Measurements from ENCODE around the gene MED23.

The MED23 gene, protein sequence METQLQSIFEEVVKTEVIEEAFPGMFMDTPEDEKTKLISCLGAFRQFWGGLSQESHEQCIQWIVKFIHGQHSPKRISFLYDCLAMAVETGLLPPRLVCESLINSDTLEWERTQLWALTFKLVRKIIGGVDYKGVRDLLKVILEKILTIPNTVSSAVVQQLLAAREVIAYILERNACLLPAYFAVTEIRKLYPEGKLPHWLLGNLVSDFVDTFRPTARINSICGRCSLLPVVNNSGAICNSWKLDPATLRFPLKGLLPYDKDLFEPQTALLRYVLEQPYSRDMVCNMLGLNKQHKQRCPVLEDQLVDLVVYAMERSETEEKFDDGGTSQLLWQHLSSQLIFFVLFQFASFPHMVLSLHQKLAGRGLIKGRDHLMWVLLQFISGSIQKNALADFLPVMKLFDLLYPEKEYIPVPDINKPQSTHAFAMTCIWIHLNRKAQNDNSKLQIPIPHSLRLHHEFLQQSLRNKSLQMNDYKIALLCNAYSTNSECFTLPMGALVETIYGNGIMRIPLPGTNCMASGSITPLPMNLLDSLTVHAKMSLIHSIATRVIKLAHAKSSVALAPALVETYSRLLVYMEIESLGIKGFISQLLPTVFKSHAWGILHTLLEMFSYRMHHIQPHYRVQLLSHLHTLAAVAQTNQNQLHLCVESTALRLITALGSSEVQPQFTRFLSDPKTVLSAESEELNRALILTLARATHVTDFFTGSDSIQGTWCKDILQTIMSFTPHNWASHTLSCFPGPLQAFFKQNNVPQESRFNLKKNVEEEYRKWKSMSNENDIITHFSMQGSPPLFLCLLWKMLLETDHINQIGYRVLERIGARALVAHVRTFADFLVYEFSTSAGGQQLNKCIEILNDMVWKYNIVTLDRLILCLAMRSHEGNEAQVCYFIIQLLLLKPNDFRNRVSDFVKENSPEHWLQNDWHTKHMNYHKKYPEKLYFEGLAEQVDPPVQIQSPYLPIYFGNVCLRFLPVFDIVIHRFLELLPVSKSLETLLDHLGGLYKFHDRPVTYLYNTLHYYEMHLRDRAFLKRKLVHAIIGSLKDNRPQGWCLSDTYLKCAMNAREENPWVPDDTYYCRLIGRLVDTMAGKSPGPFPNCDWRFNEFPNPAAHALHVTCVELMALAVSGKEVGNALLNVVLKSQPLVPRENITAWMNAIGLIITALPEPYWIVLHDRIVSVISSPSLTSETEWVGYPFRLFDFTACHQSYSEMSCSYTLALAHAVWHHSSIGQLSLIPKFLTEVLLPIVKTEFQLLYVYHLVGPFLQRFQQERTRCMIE (N-terminal part only)

DNA sequence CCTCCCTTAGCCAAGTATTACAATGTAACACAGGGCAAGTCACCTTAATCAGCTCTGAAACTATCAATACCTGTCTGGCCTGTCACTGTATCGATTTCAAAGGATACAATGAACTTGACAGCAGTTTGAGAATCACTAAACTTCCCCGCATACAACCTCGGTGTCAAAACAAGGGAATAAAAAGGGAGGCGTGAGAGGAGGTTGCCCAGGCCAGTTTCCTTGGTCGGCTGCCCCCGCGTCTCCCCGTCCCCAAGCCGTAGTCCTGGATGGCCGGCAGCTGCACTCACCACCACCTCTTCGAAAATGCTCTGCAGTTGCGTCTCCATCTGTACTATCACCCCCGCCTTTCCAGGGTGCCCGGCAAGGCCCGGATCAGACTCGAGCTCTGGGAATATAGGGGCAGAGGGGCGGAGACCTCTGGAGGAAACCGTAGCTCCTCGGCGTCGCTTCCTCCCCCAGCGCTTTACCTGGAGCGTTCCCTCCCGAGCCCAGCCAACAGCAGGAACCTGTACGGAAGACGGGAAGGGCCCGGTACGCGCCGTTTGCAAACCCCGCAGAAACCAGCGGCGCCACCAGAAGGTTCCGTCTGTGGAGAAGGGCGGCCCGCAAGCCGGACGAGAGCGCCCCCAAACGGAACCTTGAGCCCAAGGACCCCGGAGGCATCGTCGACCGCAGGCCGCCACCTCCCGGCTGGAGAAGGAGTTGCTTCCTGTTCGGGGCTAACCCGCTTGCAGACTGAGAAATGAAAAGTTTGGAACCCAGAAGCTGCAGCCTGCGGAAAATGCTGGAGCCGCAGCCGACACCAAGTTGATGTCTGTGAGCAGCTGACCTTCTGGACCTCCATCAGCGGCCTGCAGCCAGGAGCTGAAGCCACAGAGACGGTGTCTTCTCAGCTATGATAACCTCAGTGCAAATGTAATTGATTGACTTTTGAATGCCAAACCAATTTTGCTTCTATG, at the start of gene MED23:
TSS of gene MED23 (minus strand) at position 519 of the 959 bp plus-strand sequence. CDS start at position 326, 193 bp downstream.
- DNase-seq: peak; percentile 77

DNA sequence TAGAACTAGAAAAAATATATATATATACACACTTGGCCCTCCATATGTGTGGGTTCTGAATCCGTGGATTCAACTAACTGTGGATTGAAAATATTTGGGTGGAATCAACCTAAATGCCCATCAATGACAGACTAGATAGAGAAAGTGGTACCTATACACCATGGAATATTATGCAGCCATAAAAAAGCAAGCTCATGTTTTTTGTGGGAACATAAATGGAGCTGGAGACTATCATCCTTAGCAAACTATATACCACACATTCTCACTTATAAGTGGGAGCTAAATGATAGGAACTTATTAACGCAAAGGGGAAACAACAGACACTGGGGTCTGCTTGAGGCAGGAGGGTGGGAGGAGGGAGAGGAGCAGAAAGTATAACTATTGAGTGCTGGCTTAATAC, 45.1 kb upstream of the MED23 start:
- DNase-seq: no peak

GRCh38 chr6:131669891-131670290, 41.8 kb upstream of the MED23 start:
- DNase-seq: no peak

DNA sequence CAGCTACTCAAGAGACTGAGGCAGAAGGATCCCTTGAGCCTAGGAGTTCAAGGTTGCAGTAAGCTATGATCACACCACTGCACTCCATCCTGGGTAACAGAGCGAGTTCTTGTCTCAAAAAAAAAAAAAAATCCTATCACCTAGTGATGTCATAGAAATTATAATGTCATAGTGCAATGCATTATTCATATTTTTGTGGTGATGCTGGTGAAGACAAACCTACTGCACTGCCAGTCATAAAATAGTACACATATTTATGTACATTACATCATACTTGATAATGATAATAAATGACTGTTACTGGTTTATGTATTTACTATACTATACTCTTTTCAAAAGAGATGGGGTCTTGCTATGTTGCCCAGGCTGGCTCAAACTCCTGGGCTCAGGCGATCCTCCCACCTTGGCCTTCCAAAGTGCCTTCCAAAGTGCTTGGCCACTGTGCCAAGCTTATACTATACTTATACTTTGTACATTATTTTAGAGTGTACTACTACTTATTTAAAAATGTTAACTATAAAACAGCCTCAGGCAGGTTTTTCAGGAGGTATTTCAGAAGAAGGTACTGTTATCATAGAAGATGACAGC, 35.6 kb upstream of the MED23 start:
- no peak for DNase-seq

GRCh38 chr6:131660195-131660594, 32.2 kb upstream of the MED23 start:
- no peak for DNase-seq

DNA sequence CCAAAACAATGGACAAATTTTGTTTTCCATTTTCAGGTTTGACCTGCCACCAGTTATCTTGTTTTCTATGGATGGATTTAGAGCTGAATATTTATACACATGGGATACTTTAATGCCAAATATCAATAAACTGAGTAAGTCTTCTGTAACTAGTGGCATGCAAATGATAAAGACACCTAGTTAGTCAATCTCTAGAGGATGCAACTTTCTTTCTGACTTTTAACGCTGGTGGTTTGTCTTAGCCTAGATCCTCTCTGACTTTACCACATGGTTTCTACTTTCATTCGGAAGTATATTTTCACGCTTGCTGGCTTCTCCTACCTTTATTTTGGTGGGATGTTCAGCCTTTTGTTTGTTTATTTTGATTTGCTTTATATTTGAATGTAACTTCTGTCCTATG, 30.2 kb upstream of the MED23 start:
- DNase-seq: no peak

DNA sequence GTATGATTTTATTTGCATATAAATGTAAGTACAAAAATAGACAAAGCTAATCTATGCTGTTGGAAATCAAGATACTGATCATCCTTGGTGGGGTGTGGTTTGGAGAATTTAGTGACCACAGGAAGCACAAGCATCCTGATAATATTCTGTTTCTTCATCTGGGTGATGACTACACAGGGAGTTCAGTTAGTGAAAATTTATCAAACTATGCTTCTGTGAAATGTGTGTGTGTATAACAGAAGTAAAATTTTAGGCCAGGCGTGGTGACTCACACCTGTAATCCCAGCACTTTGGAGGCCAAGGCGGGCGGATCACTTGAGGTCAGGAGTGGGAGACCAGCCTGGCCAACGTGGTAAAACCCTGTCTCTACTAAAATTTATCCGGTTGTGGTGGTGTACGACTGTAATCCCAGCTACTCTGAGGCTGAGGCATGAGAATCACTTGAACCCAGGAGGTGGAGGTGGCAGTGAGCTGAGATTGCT, 29.6 kb upstream of the MED23 start:
- no peak for DNase-seq

GRCh38 chr6:131657222-131657621, 29.2 kb upstream of the MED23 start:
- DNase-seq: no peak

DNA sequence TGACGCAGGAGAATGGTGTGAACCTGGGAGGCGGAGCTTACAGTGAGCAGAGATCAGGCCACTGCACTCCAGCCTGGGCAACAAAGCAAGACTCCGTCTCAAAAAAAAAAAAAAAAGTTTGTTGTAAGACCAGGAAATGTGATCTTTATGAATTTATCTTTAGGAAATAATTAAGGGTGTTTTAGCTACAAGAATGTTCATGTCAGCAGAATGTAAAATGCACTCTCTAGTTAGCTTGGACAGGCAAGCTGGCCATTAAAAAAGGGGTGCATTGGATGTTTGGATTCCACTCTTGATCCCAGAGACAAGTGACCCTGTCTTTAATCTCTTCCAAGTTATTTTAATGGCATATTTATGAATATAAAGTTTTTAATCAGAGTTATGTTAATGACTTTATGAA, 28.6 kb upstream of the MED23 start:
- DNase-seq: no peak

DNA sequence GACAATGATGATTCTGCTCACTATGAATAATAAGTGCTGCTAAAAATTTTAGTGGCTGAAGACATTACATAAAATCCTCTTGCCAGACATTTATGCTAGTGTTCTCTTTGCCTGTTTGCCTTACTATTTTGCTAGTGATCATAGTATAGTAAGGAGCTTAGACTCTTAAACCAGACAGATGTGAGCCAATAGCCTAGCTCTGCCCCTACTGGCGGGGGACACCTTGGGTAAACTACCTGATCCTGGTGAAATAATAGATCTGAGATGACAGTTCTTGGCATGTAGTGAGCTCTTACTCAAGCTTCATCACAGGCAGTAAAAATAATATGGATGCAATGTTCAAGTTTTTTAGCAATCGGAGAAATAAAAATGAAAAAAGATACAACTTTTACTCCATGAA, 27.9 kb upstream of the MED23 start:
- no peak for DNase-seq

DNA sequence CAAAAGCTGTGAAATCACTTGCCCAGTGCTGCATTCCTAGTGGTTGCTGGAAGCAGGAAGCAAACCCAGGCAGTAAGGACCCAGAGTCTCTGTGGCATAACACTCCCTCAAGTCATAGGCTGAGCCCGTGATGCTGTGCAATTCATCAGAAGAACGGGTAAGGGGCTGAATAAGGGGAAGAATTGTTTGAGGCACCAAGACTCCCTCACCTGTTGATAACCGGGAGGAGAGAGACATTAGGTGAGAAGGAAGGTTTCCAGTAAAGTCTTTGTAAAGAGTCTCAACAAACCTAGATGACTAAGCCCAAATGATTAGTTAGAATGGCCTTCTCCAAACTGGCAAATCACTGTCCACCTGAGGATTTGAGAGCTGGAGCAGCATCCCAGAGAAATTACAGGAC, 27.3 kb upstream of the MED23 start:
- DNase-seq: no peak

- DNase-seq: no peak
These were observed 26.3 kb upstream of the MED23 start for GRCh38 chr6:131654326-131654725.

- no peak for DNase-seq
These were observed 24.4 kb upstream of the MED23 start for GRCh38 chr6:131652472-131652871.

- DNase-seq: no peak
These were observed 23.7 kb upstream of the MED23 start for GRCh38 chr6:131651782-131652181.

DNA sequence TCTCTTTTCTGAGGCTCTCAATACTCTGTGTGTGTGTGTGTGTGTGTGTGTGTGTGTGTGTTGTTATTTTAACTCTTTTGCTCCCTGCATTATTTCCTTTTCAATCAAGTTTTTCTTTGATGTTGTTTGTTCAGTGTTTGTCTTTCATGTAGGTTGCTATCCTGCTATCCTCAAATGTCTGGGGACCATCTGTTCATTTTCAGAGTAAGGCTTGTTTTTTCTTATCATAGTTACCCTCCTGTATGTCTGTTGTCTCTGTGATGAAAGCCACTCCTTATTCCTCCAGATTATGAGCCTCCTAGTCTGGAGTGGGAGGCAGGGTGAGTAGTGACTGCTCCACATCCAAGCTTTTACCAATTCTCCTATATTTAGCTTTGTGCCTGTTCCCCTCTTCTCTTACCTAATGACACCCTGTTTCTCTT, 18.2 kb upstream of the MED23 start:
- DNase-seq: no peak

- DNase-seq: no peak
These were observed 17.8 kb upstream of the MED23 start for GRCh38 chr6:131645846-131646245.

- DNase-seq: no peak
These were observed 16.9 kb upstream of the MED23 start for GRCh38 chr6:131644921-131645320.

DNA sequence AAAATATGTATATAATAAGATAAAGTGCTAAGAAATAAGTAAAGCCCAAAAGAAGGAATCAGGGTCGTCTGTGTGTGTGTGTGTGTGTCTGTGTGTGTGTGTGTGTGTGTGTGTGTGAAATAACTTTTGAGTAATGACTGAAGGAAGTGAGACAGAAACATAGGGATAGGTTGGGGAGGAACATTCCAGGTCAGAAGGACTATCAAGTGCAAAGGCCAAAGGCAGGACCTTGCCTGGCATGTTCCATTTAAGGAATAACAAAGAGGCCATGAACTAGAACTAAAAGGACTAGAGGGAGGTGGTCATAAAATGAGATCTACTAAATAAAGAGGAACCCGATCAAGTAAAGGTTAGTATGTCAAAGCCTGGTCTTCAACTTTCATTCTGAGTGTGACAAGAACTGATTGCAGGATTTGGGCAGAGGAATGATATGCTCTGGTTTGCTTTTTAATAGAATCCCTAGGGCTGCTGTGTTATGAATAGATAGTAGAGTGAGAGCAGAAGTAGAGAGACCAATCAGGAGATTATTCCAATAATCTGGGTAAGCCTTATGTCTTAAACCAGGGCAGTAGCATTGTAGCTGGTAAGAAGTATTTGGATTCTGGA, 15.9 kb upstream of the MED23 start:
- no peak for DNase-seq

DNA sequence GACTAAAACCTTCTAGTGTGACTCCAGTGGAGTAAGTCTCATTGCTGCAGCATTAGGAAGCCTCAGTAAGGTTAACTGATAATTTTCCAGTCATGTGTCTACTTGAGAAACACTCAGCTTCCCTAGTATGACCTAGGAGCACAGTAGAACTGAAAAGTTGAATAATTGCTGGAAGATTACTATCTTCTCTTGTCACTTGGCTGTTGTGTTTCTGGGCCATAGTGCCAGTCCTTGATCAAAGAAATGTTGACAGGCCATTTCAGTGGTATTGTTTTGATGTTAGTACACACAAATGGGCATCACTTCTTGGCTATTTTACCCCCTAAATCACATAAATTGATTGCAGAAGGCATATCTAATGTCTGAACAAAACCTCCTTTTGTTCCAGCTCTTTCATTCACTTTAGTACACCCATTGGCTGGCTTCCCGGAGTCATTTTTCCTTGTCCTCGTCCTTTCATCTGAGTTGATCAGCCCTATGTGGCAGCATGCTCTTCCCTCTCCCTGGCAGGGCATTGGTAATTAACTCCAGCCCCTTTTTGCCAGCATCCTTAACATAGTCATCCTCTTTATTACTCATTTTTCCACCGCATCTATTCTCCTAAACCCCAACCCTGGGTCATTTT, 15.1 kb upstream of the MED23 start:
- no peak for DNase-seq

GRCh38 chr6:131642565-131642964, 14.5 kb upstream of the MED23 start:
- no peak for DNase-seq

All from NCI-H187 treated with DMSO at 0.1 percent for 48 hours (cell line).